ENCODE measurements around the gene MOGAT2. TPM values are rescaled to one million over a fixed set of nuclear protein-coding genes. Genes with fewer than 3 reads are reported as not detected.

MOGAT2 gene
- total and polyA plus RNA-seq, 2 donors (not counting 3 experiments of a cell fraction or from before 2014, with no cell fraction given), result not detected

DNA sequence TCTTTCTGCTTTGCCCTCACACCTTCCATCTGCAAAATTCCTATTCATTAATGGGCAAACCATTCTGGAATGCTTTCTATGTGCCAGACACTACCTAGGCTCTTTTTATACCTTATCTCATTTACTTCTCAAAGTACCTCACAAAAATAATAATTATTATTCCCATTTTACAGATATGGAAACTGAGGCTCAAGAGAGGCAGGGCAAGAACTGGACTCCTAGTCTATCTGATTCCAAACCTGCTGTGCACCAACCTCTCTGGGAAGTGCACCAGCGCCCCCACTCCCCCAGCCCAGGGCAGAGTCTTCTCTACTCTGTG lies 50.1 kb downstream of the MOGAT2 start:
- no peak overlapping the region for H3K4me2 ChIP-seq (ENCODE audit: insufficient read depth, low read length)
- H3K4me3 ChIP-seq (replicated peaks in 1 of 3; ENCODE audit: insufficient read depth in 1 of 3, low read depth in 1 of 3, low read length in 3 of 3), result no peak overlapping the region
- POLR2A ChIA-PET, result no interaction called here
- H3K9me3 ChIP-seq (replicated peaks; ENCODE audit: control insufficient read depth, insufficient read depth, low read length), result no peaks in the 10 kb centered on the region
- H3K79me2 ChIP-seq (ENCODE audit: control insufficient read depth, insufficient read depth, low read length), result no peaks in the 10 kb centered on the region
- H3K36me3 ChIP-seq (ENCODE audit: control insufficient read depth in 2 of 2, extremely low read depth in 1 of 2, insufficient read depth in 2 of 2, low read length in 2 of 2), result no peaks in the 10 kb centered on the region
- no peak overlapping the region for H2AFZ ChIP-seq (ENCODE audit: low read depth, low read length)
- DNase-seq (ENCODE audit: low read depth, low spot score) (no peak), FAIRE-seq (no peak)
- no peak overlapping the region for H3K27ac ChIP-seq (ENCODE audit: insufficient read depth, low read depth, low read length)
- H3K9me1 ChIP-seq (replicated peaks; ENCODE audit: control insufficient read depth, extremely low read depth, insufficient read depth, low read length), result no peaks in the 10 kb centered on the region
- no peak for TF ChIP-seq GATA2 (IDR thresholded peaks at IDR 0.05; ENCODE audit: insufficient read depth, insufficient read length, low read depth, low read length)
- no peak for TF ChIP-seq POLR2A (IDR thresholded peaks at IDR 0.05; ENCODE audit: low read depth, low read length)
- TF ChIP-seq JUN (IDR thresholded peaks at IDR 0.05; ENCODE audit: borderline replicate concordance, insufficient read depth, insufficient read length, low read depth), result no peak
- TF ChIP-seq FOS (IDR thresholded peaks at IDR 0.05; ENCODE audit: borderline replicate concordance, insufficient read depth, low read length), result no peak
- TF ChIP-seq, protein P1, sequence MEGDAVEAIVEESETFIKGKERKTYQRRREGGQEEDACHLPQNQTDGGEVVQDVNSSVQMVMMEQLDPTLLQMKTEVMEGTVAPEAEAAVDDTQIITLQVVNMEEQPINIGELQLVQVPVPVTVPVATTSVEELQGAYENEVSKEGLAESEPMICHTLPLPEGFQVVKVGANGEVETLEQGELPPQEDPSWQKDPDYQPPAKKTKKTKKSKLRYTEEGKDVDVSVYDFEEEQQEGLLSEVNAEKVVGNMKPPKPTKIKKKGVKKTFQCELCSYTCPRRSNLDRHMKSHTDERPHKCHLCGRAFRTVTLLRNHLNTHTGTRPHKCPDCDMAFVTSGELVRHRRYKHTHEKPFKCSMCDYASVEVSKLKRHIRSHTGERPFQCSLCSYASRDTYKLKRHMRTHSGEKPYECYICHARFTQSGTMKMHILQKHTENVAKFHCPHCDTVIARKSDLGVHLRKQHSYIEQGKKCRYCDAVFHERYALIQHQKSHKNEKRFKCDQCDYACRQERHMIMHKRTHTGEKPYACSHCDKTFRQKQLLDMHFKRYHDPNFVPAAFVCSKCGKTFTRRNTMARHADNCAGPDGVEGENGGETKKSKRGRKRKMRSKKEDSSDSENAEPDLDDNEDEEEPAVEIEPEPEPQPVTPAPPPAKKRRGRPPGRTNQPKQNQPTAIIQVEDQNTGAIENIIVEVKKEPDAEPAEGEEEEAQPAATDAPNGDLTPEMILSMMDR (IDR thresholded peaks at IDR 0.05; ENCODE audit: extremely low read depth in 1 of 2, insufficient read depth in 1 of 2, low read depth in 1 of 2, low read length in 2 of 2), result no peak
- TF ChIP-seq EZH2 (IDR thresholded peaks at IDR 0.05; ENCODE audit: borderline replicate concordance, low read depth, low read length, severe bottlenecking), result no peak
- no peak for TF ChIP-seq POLR2AphosphoS5 (IDR thresholded peaks at IDR 0.05; ENCODE audit: insufficient read depth, low read depth, low read length)
- no peak for TF ChIP-seq MYC (IDR thresholded peaks at IDR 0.05; ENCODE audit: low read depth, low read length)
- TF ChIP-seq, protein P2, sequence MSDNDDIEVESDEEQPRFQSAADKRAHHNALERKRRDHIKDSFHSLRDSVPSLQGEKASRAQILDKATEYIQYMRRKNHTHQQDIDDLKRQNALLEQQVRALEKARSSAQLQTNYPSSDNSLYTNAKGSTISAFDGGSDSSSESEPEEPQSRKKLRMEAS (IDR thresholded peaks at IDR 0.05; ENCODE audit: insufficient read depth, insufficient read length), result no peak
- no peaks in the 10 kb centered on the region for H4K20me1 ChIP-seq (replicated peaks; ENCODE audit: control insufficient read depth, extremely low read depth, insufficient read depth, low read length)
- BruUV-seq (replicated peaks), result no TSS peak
- H3K9ac ChIP-seq (replicated peaks; ENCODE audit: extremely low read depth, insufficient read depth, low read length), result no peak overlapping the region
- dilution Hi-C loops (cut with MboI; ENCODE audit: extremely low pct_ligation_motif_present, low sequenced_read_pairs), result no loop called here
- H3K27me3 ChIP-seq (ENCODE audit: control insufficient read depth in 2 of 2, insufficient read depth in 2 of 2, low read length in 2 of 2), result peaks cover 19 to 25% of the 10 kb centered on the region in 2 experiments
- CTCF ChIA-PET, result no interaction called here
- intact Hi-C loops (cut with micrococcal nuclease), result loop anchor here (1.0 kb wide), 1 partner anchor 44 kb away; no protein-coding TSS in a partner anchor
- peaks cover 9% of the 10 kb centered on the region for H3K4me1 ChIP-seq (ENCODE audit: control insufficient read depth, extremely low read depth, insufficient read depth, low read length)
